A549 (cell line): ENCODE data around the gene SLC38A4. TPM values are rescaled to one million over a fixed set of nuclear protein-coding genes. Genes with fewer than 3 reads are reported as not detected.
"Not testable (repeated sequence)": the region's sequence is repeated elsewhere in the genome, so short reads cannot be mapped to it uniquely, and the experiment has no call there.

ENCODE experiments used
- ATAC-seq, 2 experiments: fragments of 200-7000 bp in 1 of 2; fragments of >200 bp in 1 of 2; cut with Nextera tagmentation in 1 of 2; cut with Tn5 transposase in 1 of 2; 3 replicates each; pipeline versions ENCODE4 v1.8.0 to v1.9.1; 2018 to 2020; ENCODE audit warnings: mild to moderate bottlenecking in 1 of 2, moderate library complexity in 1 of 2
- CTCF ChIA-PET: fragments of 300-600 bp; sonication (Branson Sonifier 250); formaldehyde crosslinking; extraction: SDS; loops from one replicate; lab custom pipeline; 2021; ENCODE audit warnings: antibody characterized with exemption, inconsistent platforms; lab: Yijun Ruan, JAX
- POLR2A ChIA-PET: fragments of 350-600 bp; formaldehyde crosslinking; extraction: SDS; loops from one replicate; lab custom pipeline; 2021; ENCODE audit warnings: antibody characterized with exemption, inconsistent platforms; lab: Yijun Ruan, JAX
- DNase-seq, 2 experiments: peaks; one replicate each; pipeline versions ENCODE4 v3.0.0 to v3.0.0-alpha.2; 2011 to 2016; ENCODE audit warnings: low read depth in 1 of 2, low spot score in 1 of 2
- FAIRE-seq: peaks from 2 replicates; lab custom pipeline; 2011; peaks lifted over from hg19 to GRCh38; lab: Jason Lieb, UNC
- H3K27ac ChIP-seq, 2 experiments: fragments of >200 bp; sonication (Bioruptor Twin); formaldehyde crosslinking; 3 replicates each; pipeline ENCODE4 v1.5.1; 2016 to 2017
- H3K4me1 ChIP-seq: fragments of >200 bp; sonication (Bioruptor Twin); formaldehyde crosslinking; 3 replicates; pipeline ENCODE4 v1.6.1; 2016
- H3K4me2 ChIP-seq: fragments of >200 bp; sonication (Bioruptor Twin); formaldehyde crosslinking; 3 replicates; pipeline ENCODE4 v1.6.1; 2016
- H3K4me3 ChIP-seq: fragments of >200 bp; sonication (Bioruptor Twin); formaldehyde crosslinking; 3 replicates; pipeline ENCODE4 v1.5.1; 2016
- H3K9me3 ChIP-seq: fragments of >200 bp; sonication (Bioruptor Twin); formaldehyde crosslinking; 3 replicates; pipeline ENCODE4 v1.6.1; 2016
- ATOH8 ChIP-seq: fragments of 250-450 bp; sonication (Bioruptor Pico); IDR thresholded peaks from 2 replicates; pipeline ENCODE4 v1.5.0; 2020; ENCODE audit warnings: low read depth, mild to moderate bottlenecking, moderate library complexity
- BHLHE40 ChIP-seq: IDR thresholded peaks from 2 replicates; pipeline ENCODE4 v1.6.1; 2012; ENCODE audit warnings: low read depth, low read length, inconsistent platforms
- CEBPB ChIP-seq, 2 experiments: fragments of >200 bp in 1 of 2; sonication (Bioruptor Twin) in 1 of 2; formaldehyde crosslinking in 1 of 2; IDR thresholded peaks; 2 replicates each; pipeline ENCODE4 v1.6.1; 2012 to 2016
- CHD2 ChIP-seq: fragments of 150-350 bp; IDR thresholded peaks from 2 replicates; pipeline ENCODE4 v1.6.1; 2014; ENCODE audit warnings: low read length; ENCODE audit not compliant: partially characterized antibody
- EHF ChIP-seq: fragments of 250-450 bp; sonication (Bioruptor Pico); IDR thresholded peaks from 2 replicates; pipeline ENCODE4 v1.5.0; 2020; ENCODE audit warnings: mild to moderate bottlenecking
- FOSL2 ChIP-seq, 2 experiments: fragments of 450-650 bp in 1 of 2; fragments of >200 bp in 1 of 2; sonication (Bioruptor Twin) in 1 of 2; formaldehyde crosslinking; IDR thresholded peaks; 2 replicates each; pipeline versions ENCODE4 v1.5.0 to v1.6.1; 2016 to 2020; ENCODE audit warnings: mild to moderate bottlenecking in 1 of 2, moderate library complexity in 1 of 2
- HMGXB4 ChIP-seq: fragments of 250-450 bp; sonication (Bioruptor Pico); IDR thresholded peaks from 2 replicates; pipeline ENCODE4 v1.5.0; 2021; ENCODE audit warnings: mild to moderate bottlenecking, moderate library complexity, borderline replicate concordance
- JUN ChIP-seq, 2 experiments: fragments of >200 bp; sonication (Bioruptor Twin); formaldehyde crosslinking; IDR thresholded peaks; 2 replicates in 1 of 2; 3 replicates in 1 of 2; pipeline ENCODE4 v1.6.1; 2016 to 2017
- MYC ChIP-seq: IDR thresholded peaks from 2 replicates; pipeline ENCODE4 v1.6.1; 2012; ENCODE audit warnings: mild to moderate bottlenecking, inconsistent platforms, low read length, improper control_type of control experiment, borderline replicate concordance
- NFE2L2 ChIP-seq: fragments of 150-350 bp; conservative IDR thresholded peaks from 2 replicates; pipeline ENCODE4 v1.6.1; 2014; ENCODE audit warnings: low read length
- NPAS2 ChIP-seq: fragments of 250-450 bp; sonication (Bioruptor Pico); IDR thresholded peaks from 2 replicates; pipeline ENCODE4 v1.8.0; 2022; ENCODE audit warnings: mild to moderate bottlenecking, moderate library complexity, borderline replicate concordance
- NR3C1 ChIP-seq: fragments of >200 bp; sonication (Bioruptor Twin); formaldehyde crosslinking; IDR thresholded peaks from 3 replicates; pipeline ENCODE4 v1.6.1; 2017
- POLR2A ChIP-seq: IDR thresholded peaks from 2 replicates; pipeline ENCODE4 v1.6.1; 2012; ENCODE audit warnings: mild to moderate bottlenecking, low read length
- RCOR1 ChIP-seq: fragments of 150-350 bp; IDR thresholded peaks from 2 replicates; pipeline ENCODE4 v1.6.1; 2014; ENCODE audit warnings: antibody characterized with exemption, low read length, low read depth
- TFCP2L1 ChIP-seq: fragments of 250-450 bp; sonication (Bioruptor Pico); IDR thresholded peaks from 2 replicates; pipeline ENCODE4 v1.5.0; 2021; ENCODE audit warnings: mild to moderate bottlenecking
- ZC3H11A ChIP-seq: fragments of 450-650 bp; IDR thresholded peaks from 2 replicates; pipeline ENCODE4 v1.6.1; 2014; ENCODE audit warnings: antibody characterized with exemption, mild to moderate bottlenecking
- WGBS: methylation state at CpG from one replicate; pipeline ENCODE4 v1.1.6; 2017; ENCODE audit errors: missing lambda C conversion rate; 5-methylcytosine and 5-hydroxymethylcytosine counted together
- polyA plus RNA-seq, 4 experiments: library from polyadenylated mRNA; depleted of rRNA in 3 of 4; stranded (reverse); fragments of >200 nt; fragmentation: RNase III in 1 of 4; extraction: RNeasy Plus Mini Kit Qiagen cat#74134 plus additional on column Dnase treatment in 1 of 4; gene quantifications; 2 replicates in 3 of 4; 3 replicates in 1 of 4; pipeline ENCODE4 v1.2.3, GENCODE V29; 2011 to 2017
- TF ChIP-seq, protein P1 (sequence below): fragments of 450-650 bp; IDR thresholded peaks from 2 replicates; pipeline ENCODE4 v1.6.1; 2014; ENCODE audit warnings: antibody characterized with exemption
- TF ChIP-seq, protein P2 (sequence below): fragments of >200 bp; sonication (Bioruptor Twin); formaldehyde crosslinking; IDR thresholded peaks from 3 replicates; pipeline ENCODE4 v1.5.1; 2016
- TF ChIP-seq, protein P3 (sequence below): fragments of >200 bp; sonication (Bioruptor Twin); formaldehyde crosslinking; IDR thresholded peaks from 3 replicates; pipeline ENCODE4 v1.6.1; 2016
- TF ChIP-seq, protein P4 (sequence below): IDR thresholded peaks from 2 replicates; pipeline ENCODE4 v1.6.1; 2012

The SLC38A4 gene
- polyA plus RNA-seq, 2 of the 4 experiments (the other 2 are of a cell fraction) = 0.09 to 0.30 TPM

- no peak for TF ChIP-seq HMGXB4 (CRISPR knock-in tag)
- TF ChIP-seq, protein P1, sequence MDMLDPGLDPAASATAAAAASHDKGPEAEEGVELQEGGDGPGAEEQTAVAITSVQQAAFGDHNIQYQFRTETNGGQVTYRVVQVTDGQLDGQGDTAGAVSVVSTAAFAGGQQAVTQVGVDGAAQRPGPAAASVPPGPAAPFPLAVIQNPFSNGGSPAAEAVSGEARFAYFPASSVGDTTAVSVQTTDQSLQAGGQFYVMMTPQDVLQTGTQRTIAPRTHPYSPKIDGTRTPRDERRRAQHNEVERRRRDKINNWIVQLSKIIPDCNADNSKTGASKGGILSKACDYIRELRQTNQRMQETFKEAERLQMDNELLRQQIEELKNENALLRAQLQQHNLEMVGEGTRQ = no peak
- TF ChIP-seq, all 56 proteins: peak for 0
Measured at GRCh38 chr12:46749322-46749721, 76.5 kb downstream of the SLC38A4 start (continued).

- H3K9me3 ChIP-seq = peaks cover 17% of the 10 kb centered on the region; the same call in 2 of the 3 replicates
- H3K4me3 ChIP-seq = no peak overlapping the region
- no peaks in the 10 kb centered on the region for H3K4me1 ChIP-seq
- DNase-seq (no peak), FAIRE-seq (no peak), ATAC-seq (no peak)
- H3K4me2 ChIP-seq = no peak overlapping the region
- ChIA-PET CTCF (no interaction called here), POLR2A (no interaction called here)
- 25% methylated on average over 3 of the region's 3 CpGs for WGBS
- no peak overlapping the region for H3K27ac ChIP-seq
- TF ChIP-seq, protein P2, sequence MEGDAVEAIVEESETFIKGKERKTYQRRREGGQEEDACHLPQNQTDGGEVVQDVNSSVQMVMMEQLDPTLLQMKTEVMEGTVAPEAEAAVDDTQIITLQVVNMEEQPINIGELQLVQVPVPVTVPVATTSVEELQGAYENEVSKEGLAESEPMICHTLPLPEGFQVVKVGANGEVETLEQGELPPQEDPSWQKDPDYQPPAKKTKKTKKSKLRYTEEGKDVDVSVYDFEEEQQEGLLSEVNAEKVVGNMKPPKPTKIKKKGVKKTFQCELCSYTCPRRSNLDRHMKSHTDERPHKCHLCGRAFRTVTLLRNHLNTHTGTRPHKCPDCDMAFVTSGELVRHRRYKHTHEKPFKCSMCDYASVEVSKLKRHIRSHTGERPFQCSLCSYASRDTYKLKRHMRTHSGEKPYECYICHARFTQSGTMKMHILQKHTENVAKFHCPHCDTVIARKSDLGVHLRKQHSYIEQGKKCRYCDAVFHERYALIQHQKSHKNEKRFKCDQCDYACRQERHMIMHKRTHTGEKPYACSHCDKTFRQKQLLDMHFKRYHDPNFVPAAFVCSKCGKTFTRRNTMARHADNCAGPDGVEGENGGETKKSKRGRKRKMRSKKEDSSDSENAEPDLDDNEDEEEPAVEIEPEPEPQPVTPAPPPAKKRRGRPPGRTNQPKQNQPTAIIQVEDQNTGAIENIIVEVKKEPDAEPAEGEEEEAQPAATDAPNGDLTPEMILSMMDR = no peak
- TF ChIP-seq FOSL2 (IDR thresholded peaks at IDR 0.05) (no peak), FOSL2 (CRISPR knock-in tag; IDR thresholded peaks at IDR 0.05) (no peak), EHF (no peak), TFCP2L1 (CRISPR knock-in tag) (no peak), NR3C1 (no peak), CHD2 (no peak)
- TF ChIP-seq, protein P3, sequence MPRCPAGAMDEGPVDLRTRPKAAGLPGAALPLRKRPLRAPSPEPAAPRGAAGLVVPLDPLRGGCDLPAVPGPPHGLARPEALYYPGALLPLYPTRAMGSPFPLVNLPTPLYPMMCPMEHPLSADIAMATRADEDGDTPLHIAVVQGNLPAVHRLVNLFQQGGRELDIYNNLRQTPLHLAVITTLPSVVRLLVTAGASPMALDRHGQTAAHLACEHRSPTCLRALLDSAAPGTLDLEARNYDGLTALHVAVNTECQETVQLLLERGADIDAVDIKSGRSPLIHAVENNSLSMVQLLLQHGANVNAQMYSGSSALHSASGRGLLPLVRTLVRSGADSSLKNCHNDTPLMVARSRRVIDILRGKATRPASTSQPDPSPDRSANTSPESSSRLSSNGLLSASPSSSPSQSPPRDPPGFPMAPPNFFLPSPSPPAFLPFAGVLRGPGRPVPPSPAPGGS = no peak
- TF ChIP-seq, all 56 proteins: peak for 0
Measured at GRCh38 chr12:46744283-46744682, 81.5 kb downstream of the SLC38A4 start.

DNA sequence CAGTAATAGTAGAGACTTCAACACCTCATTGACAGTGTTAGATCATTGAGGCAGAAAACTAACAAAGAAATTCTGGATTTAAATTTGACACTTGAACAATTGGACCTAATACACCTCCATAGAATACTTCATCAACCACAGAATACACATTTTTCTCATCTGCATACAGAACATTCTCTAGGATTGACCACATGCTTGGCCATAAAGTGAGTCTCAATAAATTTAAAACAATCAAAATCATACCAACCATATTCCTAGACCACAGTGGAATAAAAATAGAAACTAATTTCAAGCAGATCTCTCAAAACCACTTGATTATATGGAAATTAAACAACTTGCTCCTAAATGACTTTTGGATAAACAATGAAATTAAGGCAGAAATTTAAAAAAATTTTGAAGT is 82.3 kb downstream of the SLC38A4 start:
- peaks cover 14% of the 10 kb centered on the region; the same call in 2 of the 3 replicates for H3K9me3 ChIP-seq
- no peak overlapping the region for H3K4me2 ChIP-seq
- H3K4me3 ChIP-seq = no peak overlapping the region
- H3K27ac ChIP-seq = no peak overlapping the region
- ChIA-PET CTCF (no interaction called here), POLR2A (no interaction called here)
- TF ChIP-seq ZC3H11A (no peak), NFE2L2 (no peak), BHLHE40 (no peak), JUN (IDR thresholded peaks at IDR 0.05) (no peak), POLR2A (no peak), RCOR1 (no peak), FOSL2 (IDR thresholded peaks at IDR 0.05) (no peak), FOSL2 (CRISPR knock-in tag; IDR thresholded peaks at IDR 0.05) (no peak), CEBPB (IDR thresholded peaks at IDR 0.05) (no peak), ATOH8 (no peak), NPAS2 (no peak), MYC (no peak)
- TF ChIP-seq, protein P4, sequence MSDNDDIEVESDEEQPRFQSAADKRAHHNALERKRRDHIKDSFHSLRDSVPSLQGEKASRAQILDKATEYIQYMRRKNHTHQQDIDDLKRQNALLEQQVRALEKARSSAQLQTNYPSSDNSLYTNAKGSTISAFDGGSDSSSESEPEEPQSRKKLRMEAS = no peak
- no peak for FAIRE-seq
- no peaks in the 10 kb centered on the region for H3K4me1 ChIP-seq
- DNase-seq = no peak
- ATAC-seq = no peak

DNA sequence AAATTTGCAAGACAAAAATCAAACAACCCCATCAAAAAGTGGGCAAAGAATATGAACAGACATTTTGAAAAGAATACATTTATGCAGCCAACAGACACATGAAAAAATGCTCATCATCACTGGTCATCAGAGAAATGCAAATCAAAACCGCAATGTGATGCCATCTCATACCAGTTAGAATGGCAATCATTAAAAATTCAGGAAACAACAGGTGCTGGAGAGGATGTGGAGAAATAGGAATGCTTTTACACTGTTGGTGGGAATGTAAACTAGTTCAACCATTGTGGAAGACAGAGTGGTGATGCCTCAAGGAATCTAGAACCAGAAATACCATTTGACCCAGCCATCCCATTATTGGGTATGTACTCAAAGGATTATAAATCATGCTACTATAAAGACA is 83.5 kb downstream of the SLC38A4 start:
- peaks cover 15% of the 10 kb centered on the region for H3K9me3 ChIP-seq
- H3K4me2 ChIP-seq, POLR2A ChIA-PET, H3K27ac ChIP-seq, DNase-seq, H3K4me1 ChIP-seq, CTCF ChIA-PET, H3K4me3 ChIP-seq, FAIRE-seq, ATAC-seq: not testable (repeated sequence)
- WGBS = 50% methylated on average over 1 of the region's 1 CpG
